GM21576 (cell line): ENCODE measurements around the gene IGF2.

Experiments used
- ATAC-seq: cut with Tn5 transposase; IDR thresholded peaks from one replicate; pipeline ENCODE4 v1.9.1; 2021; ENCODE audit warnings: mild to moderate bottlenecking, moderate library complexity; ENCODE audit not compliant: unreplicated experiment

IGF2 gene

GRCh38 chr11:2169626-2170570 is 30.7 kb upstream of the IGF2 start:
- ATAC-seq: no peak

- no peak for ATAC-seq
Observed at GRCh38 chr11:2169005-2169378, 29.8 kb upstream of the IGF2 start.

GRCh38 chr11:2168286-2169004 is 29.3 kb upstream of the IGF2 start:
- no peak for ATAC-seq

GRCh38 chr11:2167141-2168045 is 28.2 kb upstream of the IGF2 start:
- ATAC-seq: no peak

- no peak for ATAC-seq
Observed at GRCh38 chr11:2166091-2166851, 27.1 kb upstream of the IGF2 start.

- no peak for ATAC-seq
Observed at GRCh38 chr11:2165571-2165970, 26.4 kb upstream of the IGF2 start.

GRCh38 chr11:2164861-2165555 is 25.8 kb upstream of the IGF2 start:
- no peak for ATAC-seq

- no peak for ATAC-seq
Observed at GRCh38 chr11:2164081-2164480, 24.9 kb upstream of the IGF2 start.

- no peak for ATAC-seq
Observed at GRCh38 chr11:2163428-2163978, 24.3 kb upstream of the IGF2 start.

GRCh38 chr11:2160736-2161259 is 21.6 kb upstream of the IGF2 start, which contains the start of gene INS:
Gene INS, minus strand, starts transcription at chr11:2161209. Its CDS starts 238 bp downstream, at chr11:2160971.
- ATAC-seq: no peak

- ATAC-seq: no peak
Observed at GRCh38 chr11:2159536-2160413, 20.6 kb upstream of the IGF2 start.

- no peak for ATAC-seq
Observed at GRCh38 chr11:2158966-2159365, 19.8 kb upstream of the IGF2 start.

- no peak for ATAC-seq
Observed at GRCh38 chr11:2158296-2158737, 19.1 kb upstream of the IGF2 start.

- ATAC-seq: no peak
Observed at GRCh38 chr11:2157294-2158040, 18.3 kb upstream of the IGF2 start.

- ATAC-seq: no peak
Observed at GRCh38 chr11:2156416-2157182, 17.4 kb upstream of the IGF2 start.

GRCh38 chr11:2155511-2155910 is 16.3 kb upstream of the IGF2 start:
- no peak for ATAC-seq

- ATAC-seq: no peak
Observed at GRCh38 chr11:2154889-2155288, 15.7 kb upstream of the IGF2 start.
